ENCODE measurements around the gene TRPM4.

The TRPM4 gene

DNA sequence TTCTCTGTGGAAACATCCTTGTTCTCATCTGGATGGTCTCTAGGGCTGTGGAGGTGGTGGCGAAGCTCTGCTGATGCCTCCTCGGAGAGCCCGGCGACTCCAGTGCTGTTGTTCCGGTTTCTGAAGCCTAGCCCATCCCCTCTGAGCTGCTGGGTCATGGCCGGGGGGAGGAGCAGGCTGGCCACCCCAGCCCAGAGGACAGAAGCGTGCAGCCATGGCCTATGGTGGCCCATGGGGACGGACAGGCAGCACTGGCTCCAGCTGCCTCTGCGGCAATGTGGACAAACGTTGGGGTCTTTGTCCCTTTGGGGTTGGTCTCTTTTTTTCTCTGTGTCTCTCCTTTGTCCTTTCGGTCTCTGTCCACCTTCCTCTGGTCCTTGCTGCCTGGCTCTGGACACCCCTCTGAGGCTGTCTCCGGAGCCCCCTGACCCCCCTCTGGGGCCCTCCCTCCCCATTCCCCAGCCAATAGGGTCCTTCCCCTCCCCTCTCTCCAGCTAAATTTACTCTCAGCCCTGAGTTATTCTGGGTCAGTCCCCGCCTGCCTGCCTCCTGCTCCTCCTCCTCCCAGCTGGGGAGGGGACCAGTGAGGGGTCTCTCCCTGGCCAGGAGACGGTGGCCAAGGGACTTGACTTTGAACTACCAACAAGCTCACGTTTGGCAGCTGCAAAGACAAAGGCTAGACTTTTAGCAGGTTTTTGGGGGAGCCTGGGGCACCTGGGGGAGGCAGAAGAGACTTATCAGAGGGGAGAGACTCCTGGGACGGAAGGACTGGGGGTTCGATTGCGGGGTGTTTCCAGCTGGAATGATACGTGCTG is 2.4 kb upstream of the TRPM4 start, which contains the start of gene HRC:
TSS of gene HRC (minus strand) at position 392 of the 815 bp plus-strand sequence. CDS start at position 233, 159 bp downstream.
- Histone ChIP-seq H2AFZ (ENCODE audit: low read depth, low read length, severe bottlenecking) (no peak within 1 kb of the TSS), H3F3A (ENCODE audit: insufficient read depth) (no peaks in the 10 kb centered on the region), H3K79me2 (ENCODE audit: insufficient read depth, low read length) (no peaks in the 10 kb centered on the region), H3K4me3 (ENCODE audit: insufficient read depth, low read length, poor library complexity, severe bottlenecking) (no peak within 1 kb of the TSS), H3K27ac (ENCODE audit: low read depth, low read length) (no peak within 1 kb of the TSS), H3K9me3 (ENCODE audit: insufficient read depth, low read length) (no peaks in the 10 kb centered on the region), H3K9me2 (replicated peaks; ENCODE audit: insufficient read depth, low read length) (no peaks in the 10 kb centered on the region), H4K20me1 (ENCODE audit: low read depth, low read length) (no peaks in the 10 kb centered on the region), H3K36me3 (ENCODE audit: low read length) (no peaks in the 10 kb centered on the region), H3K9ac (ENCODE audit: low read length) (no peak within 1 kb of the TSS), H3K4me2 (ENCODE audit: low read depth, low read length, poor library complexity, severe bottlenecking) (no peak within 1 kb of the TSS), H3K27me3 (ENCODE audit: low read length) (no peaks in the 10 kb centered on the region)
- no peak for TF ChIP-seq EZH2phosphoT487 (conservative IDR thresholded peaks at IDR 0.05; ENCODE audit: low read length)
- TF ChIP-seq, protein P1, sequence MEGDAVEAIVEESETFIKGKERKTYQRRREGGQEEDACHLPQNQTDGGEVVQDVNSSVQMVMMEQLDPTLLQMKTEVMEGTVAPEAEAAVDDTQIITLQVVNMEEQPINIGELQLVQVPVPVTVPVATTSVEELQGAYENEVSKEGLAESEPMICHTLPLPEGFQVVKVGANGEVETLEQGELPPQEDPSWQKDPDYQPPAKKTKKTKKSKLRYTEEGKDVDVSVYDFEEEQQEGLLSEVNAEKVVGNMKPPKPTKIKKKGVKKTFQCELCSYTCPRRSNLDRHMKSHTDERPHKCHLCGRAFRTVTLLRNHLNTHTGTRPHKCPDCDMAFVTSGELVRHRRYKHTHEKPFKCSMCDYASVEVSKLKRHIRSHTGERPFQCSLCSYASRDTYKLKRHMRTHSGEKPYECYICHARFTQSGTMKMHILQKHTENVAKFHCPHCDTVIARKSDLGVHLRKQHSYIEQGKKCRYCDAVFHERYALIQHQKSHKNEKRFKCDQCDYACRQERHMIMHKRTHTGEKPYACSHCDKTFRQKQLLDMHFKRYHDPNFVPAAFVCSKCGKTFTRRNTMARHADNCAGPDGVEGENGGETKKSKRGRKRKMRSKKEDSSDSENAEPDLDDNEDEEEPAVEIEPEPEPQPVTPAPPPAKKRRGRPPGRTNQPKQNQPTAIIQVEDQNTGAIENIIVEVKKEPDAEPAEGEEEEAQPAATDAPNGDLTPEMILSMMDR (IDR thresholded peaks at IDR 0.05; ENCODE audit: insufficient read depth, low read length, poor library complexity, severe bottlenecking), result no peak

DNA sequence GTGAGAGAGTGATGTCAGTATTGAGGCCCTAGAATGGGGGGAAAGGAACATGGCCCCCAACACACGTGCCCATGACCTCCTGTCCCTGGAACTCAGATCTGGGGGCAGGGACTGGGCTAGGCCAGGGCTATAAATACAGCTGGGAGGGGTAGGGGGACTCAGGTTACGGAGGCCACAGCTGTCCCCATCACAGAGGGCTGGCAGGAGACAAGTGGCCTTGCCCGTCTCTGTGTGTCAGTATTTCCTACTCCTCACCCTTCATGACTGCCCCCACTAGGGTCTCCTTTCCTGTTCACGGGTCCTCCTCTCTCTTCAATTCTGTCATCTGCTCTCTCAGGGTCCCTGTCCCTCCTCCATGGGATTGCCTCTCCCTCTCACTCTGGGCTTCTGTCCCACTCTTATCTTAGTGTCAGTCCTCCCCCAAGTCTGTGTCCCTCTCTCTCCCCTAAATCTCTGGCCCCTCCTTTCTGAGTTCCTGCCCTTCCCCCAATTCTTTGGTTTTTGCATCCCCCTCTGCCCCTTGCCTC is 1.7 kb upstream of the TRPM4 start:
- Histone ChIP-seq H3K27me3 (ENCODE audit: low read length) (no peaks in the 10 kb centered on the region), H3K9me2 (replicated peaks; ENCODE audit: insufficient read depth, low read length) (no peaks in the 10 kb centered on the region), H3K9ac (ENCODE audit: low read length) (no peak overlapping the region), H2AFZ (ENCODE audit: low read depth, low read length, severe bottlenecking) (no peak overlapping the region), H4K20me1 (ENCODE audit: low read depth, low read length) (no peaks in the 10 kb centered on the region), H3K9me3 (ENCODE audit: insufficient read depth, low read length) (no peaks in the 10 kb centered on the region), H3K27ac (ENCODE audit: low read depth, low read length) (no peak overlapping the region), H3F3A (ENCODE audit: insufficient read depth) (no peaks in the 10 kb centered on the region), H3K4me2 (ENCODE audit: low read depth, low read length, poor library complexity, severe bottlenecking) (no peak overlapping the region), H3K4me3 (ENCODE audit: insufficient read depth, low read length, poor library complexity, severe bottlenecking) (no peak overlapping the region), H3K79me2 (ENCODE audit: insufficient read depth, low read length) (no peaks in the 10 kb centered on the region), H3K36me3 (ENCODE audit: low read length) (no peaks in the 10 kb centered on the region)
- no peak for TF ChIP-seq EZH2phosphoT487 (conservative IDR thresholded peaks at IDR 0.05; ENCODE audit: low read length)
- TF ChIP-seq, protein P1 (IDR thresholded peaks at IDR 0.05; ENCODE audit: insufficient read depth, low read length, poor library complexity, severe bottlenecking), result no peak

DNA sequence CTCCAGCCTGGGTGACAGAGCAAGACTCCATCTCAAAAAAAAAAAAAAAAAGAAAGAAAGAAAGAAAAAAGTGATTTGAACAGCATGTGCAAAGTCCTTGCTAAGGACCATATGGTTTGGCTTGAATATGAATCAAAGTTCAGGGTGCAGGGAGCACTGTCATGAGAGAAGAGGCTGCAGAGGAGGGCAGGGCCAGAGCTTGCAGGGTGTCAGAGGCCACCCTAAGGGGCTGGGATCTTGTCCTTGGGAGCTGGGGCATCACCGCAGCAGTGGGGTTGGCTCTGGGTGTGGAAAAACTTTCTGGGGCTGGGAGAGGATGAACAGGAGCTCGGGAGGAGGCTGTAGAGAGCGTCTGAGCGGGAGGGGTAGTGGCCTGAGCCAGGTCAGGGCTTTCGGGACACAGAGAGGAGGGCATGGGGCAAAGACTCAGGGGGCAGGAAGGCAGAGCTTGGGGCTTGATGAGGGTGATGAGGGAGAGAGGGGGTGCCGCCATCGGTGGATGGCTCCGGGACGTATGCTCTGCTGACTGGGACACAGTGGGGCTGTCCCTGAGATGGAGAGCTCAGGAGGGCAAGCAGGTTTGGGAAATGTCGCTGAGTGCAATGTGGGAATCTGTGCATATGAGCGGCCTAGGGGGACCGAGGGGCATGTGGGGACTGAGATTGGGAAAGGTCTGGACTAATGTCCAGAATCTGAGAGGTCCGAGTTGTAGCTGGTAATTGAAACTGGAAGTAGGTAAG is 3.0 kb downstream of the TRPM4 start:
- no peak overlapping the region for H3K9ac ChIP-seq (ENCODE audit: low read length)

More for the DNA sequence above, 3.0 kb downstream of the TRPM4 start:
- no peaks in the 10 kb centered on the region for H4K20me1 ChIP-seq (ENCODE audit: low read depth, low read length)
- H3K9me3 ChIP-seq (ENCODE audit: insufficient read depth, low read length), result no peaks in the 10 kb centered on the region
- no peaks in the 10 kb centered on the region for H3F3A ChIP-seq (ENCODE audit: insufficient read depth)
- no peak overlapping the region for H3K4me2 ChIP-seq (ENCODE audit: low read depth, low read length, poor library complexity, severe bottlenecking)
- no peaks in the 10 kb centered on the region for H3K36me3 ChIP-seq (ENCODE audit: low read length)
- H3K79me2 ChIP-seq (ENCODE audit: insufficient read depth, low read length), result no peaks in the 10 kb centered on the region
- H3K9me2 ChIP-seq (replicated peaks; ENCODE audit: insufficient read depth, low read length), result no peaks in the 10 kb centered on the region
- no peak overlapping the region for H3K4me3 ChIP-seq (ENCODE audit: insufficient read depth, low read length, poor library complexity, severe bottlenecking)
- H3K27me3 ChIP-seq (ENCODE audit: low read length), result no peaks in the 10 kb centered on the region
- no peak overlapping the region for H2AFZ ChIP-seq (ENCODE audit: low read depth, low read length, severe bottlenecking)
- no peak for TF ChIP-seq EZH2phosphoT487 (conservative IDR thresholded peaks at IDR 0.05; ENCODE audit: low read length)
- TF ChIP-seq, protein P1 (IDR thresholded peaks at IDR 0.05; ENCODE audit: insufficient read depth, low read length, poor library complexity, severe bottlenecking), result no peak
- H3K27ac ChIP-seq (ENCODE audit: low read depth, low read length), result no peak overlapping the region

All from SU-DHL-6 (cell line).